ENCODE measurements around the gene SNAI1. TPM values are rescaled to one million over a fixed set of nuclear protein-coding genes. Genes with fewer than 3 reads are reported as not detected.
A peak's percentile ranks its signal among the peaks of the same experiment; 100 is the strongest.

SNAI1 gene
- total and polyA plus RNA-seq, 2 of the 4 experiments (the other 2 are of a cell fraction), result 0.54 to 13.7 TPM

DNA sequence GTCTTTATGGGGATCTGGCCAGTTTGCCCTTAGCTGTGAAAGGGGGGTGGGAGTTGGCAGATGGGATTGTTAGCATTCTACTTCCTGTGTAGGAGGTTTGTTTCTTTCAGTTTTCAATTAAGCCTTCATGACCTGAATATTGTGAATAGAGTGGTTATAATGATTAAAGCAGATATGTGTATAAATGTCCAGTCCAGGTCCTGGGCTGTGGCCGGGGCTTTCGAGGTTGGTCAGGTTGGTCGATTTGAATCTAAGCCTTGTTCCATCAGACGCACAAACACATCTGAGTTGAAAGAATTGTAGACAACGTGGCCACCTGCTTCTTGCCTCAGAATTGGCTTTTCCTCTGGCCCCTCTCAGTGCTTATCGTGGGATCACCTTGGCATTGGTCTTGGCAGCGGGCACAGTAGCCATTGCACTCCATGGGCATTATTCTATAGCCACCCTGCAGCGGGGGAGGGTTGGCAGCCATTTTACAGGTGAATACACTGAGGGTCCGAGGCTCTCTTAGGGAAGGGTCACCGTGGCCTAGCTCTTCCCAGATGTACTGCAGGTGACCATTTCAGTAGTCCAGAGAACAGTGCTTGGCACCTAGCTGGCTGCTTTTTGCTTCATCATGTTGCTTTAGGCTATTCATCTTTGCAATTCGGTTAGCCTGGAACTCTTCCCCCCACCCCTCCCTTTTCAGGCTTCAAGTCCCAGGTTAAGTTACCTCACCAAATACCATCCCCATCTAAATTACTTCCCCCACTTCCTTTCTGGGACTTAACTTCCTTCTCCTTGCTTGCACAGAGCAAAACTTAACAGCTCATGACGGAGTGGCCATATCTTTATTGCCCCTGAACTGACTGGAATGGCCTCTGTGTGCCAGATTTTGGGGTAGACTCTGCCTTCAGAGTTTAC is 45.5 kb upstream of the SNAI1 start:
- peak overlapping the region; percentile 91 for H2AFZ ChIP-seq (replicated peaks; ENCODE audit: low read length, poor library complexity)
- no peak for DNase-seq
- BruUV-seq (replicated peaks), result TSS peak; percentile 32
- peak overlapping the region; percentile 88 for H3K23ac ChIP-seq (ENCODE audit: low read depth, low read length)
- H2AK5ac ChIP-seq (ENCODE audit: low read depth, low read length), result peak overlapping the region; percentile 72
- H3K27ac ChIP-seq (ENCODE audit: insufficient read depth, low read length), result peak overlapping the region; percentile 87
- ATAC-seq (ENCODE audit: low read depth), result no peak
- peak overlapping the region; percentile 59; the same call in 1 of the 2 replicates for H3K56ac ChIP-seq (ENCODE audit: extremely low read depth, insufficient read depth, low read length)
- H3K79me1 ChIP-seq (ENCODE audit: low read depth in 1 of 2, low read length in 2 of 2), result peaks cover 0 to 55% of the 10 kb centered on the region in 2 experiments; a peak in 3 of 4 replicates
- no peak overlapping the region for H2BK20ac ChIP-seq (ENCODE audit: low read depth, low read length)
- 0 out of 3 replicates have a peak overlapping the region, but pooled peaks have one; percentile 12 for H2BK15ac ChIP-seq (ENCODE audit: low read depth, low read length)
- H3K9me1 ChIP-seq (ENCODE audit: insufficient read depth, low read length), result peaks cover 23% of the 10 kb centered on the region
- H4K91ac ChIP-seq (ENCODE audit: insufficient read depth, low read depth, low read length), result peak overlapping the region; percentile 64
- peak overlapping the region; percentile 89 for H2AK9ac ChIP-seq (replicated peaks; ENCODE audit: low read depth, low read length, poor library complexity)
- in situ Hi-C loops (cut with MboI; ENCODE audit: low sequenced_read_pairs), result no loop called here
- ChIA-PET POLR2A (ENCODE audit: unreplicated experiment) (no interaction called here), CTCF (no interaction called here)
- H4K20me1 ChIP-seq (ENCODE audit: insufficient read depth, low read length), result peaks cover 45% of the 10 kb centered on the region
- H4K8ac ChIP-seq (ENCODE audit: low read depth in 2 of 2, low read length in 2 of 2), result peak overlapping the region; percentile 78 to 98; a peak in 3 of 4 replicates
- peak overlapping the region; percentile 7; the same call in 1 of the 2 replicates for H4K5ac ChIP-seq (ENCODE audit: low read depth, low read length)
- peak overlapping the region; percentile 10; the same call in 1 of the 2 replicates for H3K18ac ChIP-seq (ENCODE audit: low read depth, low read length)
- WGBS, 2 experiments (ENCODE audit: extremely low coverage in 2 of 2, insufficient read length in 1 of 2), result 23% methylated on average over 6 of the region's 12 CpGs; no CpG with 5 or more reads in 1 of the 2 experiments
- H2BK120ac ChIP-seq (ENCODE audit: low read depth, low read length), result peak overlapping the region; percentile 9
- peaks cover 12% of the 10 kb centered on the region for H3K36me3 ChIP-seq (ENCODE audit: control insufficient read depth, insufficient read depth, low read length)
- H3K14ac ChIP-seq (replicated peaks; ENCODE audit: low read depth, low read length), result peak overlapping the region; percentile 87
- peaks cover 13% of the 10 kb centered on the region for H3K4me1 ChIP-seq (ENCODE audit: control insufficient read depth, insufficient read depth, low read length)
- H2BK5ac ChIP-seq (ENCODE audit: low read depth, low read length, poor library complexity, severe bottlenecking), result peak overlapping the region; percentile 67
- peak overlapping the region; percentile 69 for H3K4ac ChIP-seq (ENCODE audit: low read depth, low read length)
- peak overlapping the region; percentile 68 for H3K9ac ChIP-seq (ENCODE audit: low read depth, low read length)
- H3K9me3 ChIP-seq (ENCODE audit: control insufficient read depth, insufficient read depth, low read length), result no peaks in the 10 kb centered on the region
- H3K4me2 ChIP-seq (ENCODE audit: low read depth, low read length), result peak overlapping the region; percentile 93
- dilution Hi-C loops (cut with HindIII; ENCODE audit: low sequenced_read_pairs, unreplicated experiment), result no loop called here
- peak overlapping the region; percentile 93 for H3K4me3 ChIP-seq (ENCODE audit: insufficient read depth, low read depth, low read length)
- no peaks in the 10 kb centered on the region for H3K27me3 ChIP-seq (ENCODE audit: control insufficient read depth, insufficient read depth, low read length)
- intact Hi-C loops (cut with micrococcal nuclease), result no loop called here
- TF ChIP-seq, protein P1, sequence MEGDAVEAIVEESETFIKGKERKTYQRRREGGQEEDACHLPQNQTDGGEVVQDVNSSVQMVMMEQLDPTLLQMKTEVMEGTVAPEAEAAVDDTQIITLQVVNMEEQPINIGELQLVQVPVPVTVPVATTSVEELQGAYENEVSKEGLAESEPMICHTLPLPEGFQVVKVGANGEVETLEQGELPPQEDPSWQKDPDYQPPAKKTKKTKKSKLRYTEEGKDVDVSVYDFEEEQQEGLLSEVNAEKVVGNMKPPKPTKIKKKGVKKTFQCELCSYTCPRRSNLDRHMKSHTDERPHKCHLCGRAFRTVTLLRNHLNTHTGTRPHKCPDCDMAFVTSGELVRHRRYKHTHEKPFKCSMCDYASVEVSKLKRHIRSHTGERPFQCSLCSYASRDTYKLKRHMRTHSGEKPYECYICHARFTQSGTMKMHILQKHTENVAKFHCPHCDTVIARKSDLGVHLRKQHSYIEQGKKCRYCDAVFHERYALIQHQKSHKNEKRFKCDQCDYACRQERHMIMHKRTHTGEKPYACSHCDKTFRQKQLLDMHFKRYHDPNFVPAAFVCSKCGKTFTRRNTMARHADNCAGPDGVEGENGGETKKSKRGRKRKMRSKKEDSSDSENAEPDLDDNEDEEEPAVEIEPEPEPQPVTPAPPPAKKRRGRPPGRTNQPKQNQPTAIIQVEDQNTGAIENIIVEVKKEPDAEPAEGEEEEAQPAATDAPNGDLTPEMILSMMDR (conservative IDR thresholded peaks at IDR 0.05; ENCODE audit: low read depth, low read length), result no peak
- no peak for TF ChIP-seq RCOR1 (IDR thresholded peaks at IDR 0.05; ENCODE audit: insufficient replicate concordance, low read length)
- no peak for TF ChIP-seq CHD1 (IDR thresholded peaks at IDR 0.05; ENCODE audit: low read depth, low read length)
- TF ChIP-seq RAD21 (IDR thresholded peaks at IDR 0.05; ENCODE audit: low read length), result no peak
- no peak for TF ChIP-seq POLR2A (IDR thresholded peaks at IDR 0.05; ENCODE audit: low read depth, low read length)
- TF ChIP-seq MAFK (IDR thresholded peaks at IDR 0.05; ENCODE audit: low read depth, low read length), result no peak
- TF ChIP-seq CEBPB (IDR thresholded peaks at IDR 0.05; ENCODE audit: low read depth, low read length), result no peak
- no peak for TF ChIP-seq SMC3 (IDR thresholded peaks at IDR 0.05; ENCODE audit: low read depth, low read length)
- TF ChIP-seq MXI1 (IDR thresholded peaks at IDR 0.05; ENCODE audit: borderline replicate concordance, low read depth, low read length), result no peak
- TF ChIP-seq, protein P2, sequence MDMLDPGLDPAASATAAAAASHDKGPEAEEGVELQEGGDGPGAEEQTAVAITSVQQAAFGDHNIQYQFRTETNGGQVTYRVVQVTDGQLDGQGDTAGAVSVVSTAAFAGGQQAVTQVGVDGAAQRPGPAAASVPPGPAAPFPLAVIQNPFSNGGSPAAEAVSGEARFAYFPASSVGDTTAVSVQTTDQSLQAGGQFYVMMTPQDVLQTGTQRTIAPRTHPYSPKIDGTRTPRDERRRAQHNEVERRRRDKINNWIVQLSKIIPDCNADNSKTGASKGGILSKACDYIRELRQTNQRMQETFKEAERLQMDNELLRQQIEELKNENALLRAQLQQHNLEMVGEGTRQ (IDR thresholded peaks at IDR 0.05; ENCODE audit: low read depth, low read length), result no peak
- no peak for TF ChIP-seq RFX5 (IDR thresholded peaks at IDR 0.05; ENCODE audit: low read depth, low read length)
- no peak for TF ChIP-seq BHLHE40 (IDR thresholded peaks at IDR 0.05; ENCODE audit: low read depth, low read length)
- no peak for TF ChIP-seq FOS (IDR thresholded peaks at IDR 0.05; ENCODE audit: low read depth, low read length)
- no peak for TF ChIP-seq ELK1 (IDR thresholded peaks at IDR 0.05; ENCODE audit: borderline replicate concordance, low read depth, low read length)

All from IMR-90 (cell line).